Duodenal mucosa (tissue), 2 donors: ENCODE measurements around the gene DDA1.
A peak's percentile ranks its signal among the peaks of the same experiment; 100 is the strongest.

Source experiments
- H3K27ac ChIP-seq: one replicate; pipeline ENCODE4 v1.7.0; 2013; ENCODE audit warnings: low read depth, low read length
- H3K27me3 ChIP-seq, 2 donors: one replicate each; pipeline ENCODE4 v1.7.0; 2013; ENCODE audit warnings: low read length in 2 of 2, control low read depth in 1 of 2; ENCODE audit not compliant: insufficient read depth in 2 of 2, control insufficient read depth in 1 of 2
- H3K36me3 ChIP-seq, 2 donors: one replicate each; pipeline ENCODE4 v1.7.0; 2013; ENCODE audit warnings: low read length in 2 of 2, control low read depth in 1 of 2; ENCODE audit not compliant: insufficient read depth in 2 of 2, control insufficient read depth in 1 of 2
- H3K4me1 ChIP-seq, 2 donors: one replicate each; pipeline ENCODE4 v1.7.0; 2013; ENCODE audit warnings: low read length in 2 of 2, control low read depth in 1 of 2; ENCODE audit not compliant: insufficient read depth in 2 of 2, control insufficient read depth in 1 of 2
- H3K4me3 ChIP-seq, 2 donors: one replicate each; pipeline ENCODE4 v1.7.0; 2013; ENCODE audit warnings: low read length in 2 of 2, low read depth in 1 of 2
- H3K9ac ChIP-seq, 2 donors: one replicate each; pipeline ENCODE4 v1.7.0; 2013; ENCODE audit warnings: low read length in 2 of 2, low read depth in 1 of 2
- H3K9me3 ChIP-seq, 2 donors: one replicate each; pipeline ENCODE4 v1.7.0; 2013; ENCODE audit warnings: low read length in 2 of 2, control low read depth in 1 of 2; ENCODE audit not compliant: control insufficient read depth in 1 of 2

The DDA1 gene

DNA sequence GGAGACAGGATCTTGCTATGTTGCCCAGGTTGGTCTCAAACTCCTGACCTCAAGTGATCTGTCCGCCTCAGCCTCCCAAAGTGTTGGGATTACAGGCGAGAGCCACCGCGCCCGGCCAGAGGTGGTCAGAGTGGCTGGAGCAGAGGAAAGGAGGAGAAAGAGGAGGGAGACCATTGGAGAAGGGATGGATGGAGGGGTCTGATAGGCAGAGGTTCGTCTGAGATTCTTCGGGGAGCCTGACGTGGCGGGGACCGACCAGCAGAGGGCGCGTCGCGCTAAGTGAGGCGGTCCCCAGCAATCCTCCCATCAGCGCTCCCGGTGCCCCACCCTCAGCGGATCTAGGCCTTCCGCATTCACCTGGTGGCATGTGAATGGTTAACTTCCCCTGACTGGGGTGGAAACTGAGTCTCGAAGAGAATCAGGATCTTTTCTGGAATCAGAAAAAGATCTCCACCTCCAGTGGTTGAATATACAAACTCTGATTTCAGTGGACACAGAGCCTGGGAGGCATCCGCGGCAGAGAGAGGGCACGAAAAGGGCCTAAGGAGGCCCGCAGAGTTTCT is 36.8 kb downstream of the DDA1 start:
- Histone ChIP-seq H3K36me3 (peaks cover 0 to 5% of the 10 kb centered on the region in 2 donors), H3K9me3 (no peaks in the 10 kb centered on the region), H3K4me1 (peaks cover 0 to 5% of the 10 kb centered on the region in 2 donors), H3K27me3 (peaks cover 0 to 3% of the 10 kb centered on the region in 2 donors), H3K4me3 (no peak overlapping the region), H3K27ac (no peak overlapping the region), H3K9ac (no peak overlapping the region)

DNA sequence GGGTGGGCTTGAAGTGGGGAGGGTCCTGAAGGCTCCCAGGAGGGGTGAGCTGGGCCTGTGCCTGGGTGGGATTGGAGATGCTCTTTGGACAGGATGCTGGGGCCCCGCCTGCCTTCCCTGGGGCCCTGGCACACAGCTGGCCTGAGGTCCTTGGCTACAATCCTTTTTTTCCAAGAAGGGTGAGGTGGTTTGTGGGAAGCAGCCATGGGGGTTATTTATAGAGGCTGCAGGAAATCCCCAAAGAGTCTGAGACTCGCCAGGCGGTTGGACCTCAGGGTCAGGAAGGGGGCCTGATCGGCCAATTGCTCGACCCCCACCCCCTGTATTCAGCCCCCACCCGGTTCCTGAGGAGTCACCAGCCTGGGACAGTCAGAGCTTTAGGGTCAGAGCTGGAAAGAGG is 38.0 kb downstream of the DDA1 start:
- Histone ChIP-seq H3K9me3 (no peaks in the 10 kb centered on the region), H3K36me3 (no peaks in the 10 kb centered on the region), H3K4me3 (no peak overlapping the region), H3K27ac (no peak overlapping the region), H3K27me3 (peaks cover 0 to 7% of the 10 kb centered on the region in 2 donors), H3K9ac (no peak overlapping the region), H3K4me1 (peaks cover 0 to 5% of the 10 kb centered on the region in 2 donors)

DNA sequence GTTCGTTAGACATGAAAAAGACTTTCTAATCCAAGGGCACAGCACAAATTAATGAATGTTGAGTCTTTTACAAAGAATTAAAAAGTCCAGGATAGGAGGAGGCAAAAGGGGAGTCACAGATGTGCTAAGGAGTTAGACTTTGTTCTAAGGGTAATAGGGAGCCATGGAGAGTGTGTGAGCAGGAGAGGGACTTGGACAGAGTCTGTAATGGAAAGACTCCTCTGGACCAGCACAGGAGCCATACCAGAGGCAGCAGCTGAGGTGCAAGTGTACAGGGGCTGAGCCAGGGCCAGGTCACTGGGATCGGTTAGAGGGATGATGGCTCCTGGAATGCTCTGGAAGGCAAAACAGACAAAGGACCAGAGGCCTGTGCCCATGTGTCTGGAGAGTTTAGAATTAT is 38.5 kb downstream of the DDA1 start:
- Histone ChIP-seq H3K27ac (no peak overlapping the region), H3K9ac (no peak overlapping the region), H3K27me3 (peaks cover 0 to 7% of the 10 kb centered on the region in 2 donors), H3K9me3 (no peaks in the 10 kb centered on the region), H3K4me3 (no peak overlapping the region), H3K36me3 (no peaks in the 10 kb centered on the region), H3K4me1 (peaks cover 0 to 5% of the 10 kb centered on the region in 2 donors)

DNA sequence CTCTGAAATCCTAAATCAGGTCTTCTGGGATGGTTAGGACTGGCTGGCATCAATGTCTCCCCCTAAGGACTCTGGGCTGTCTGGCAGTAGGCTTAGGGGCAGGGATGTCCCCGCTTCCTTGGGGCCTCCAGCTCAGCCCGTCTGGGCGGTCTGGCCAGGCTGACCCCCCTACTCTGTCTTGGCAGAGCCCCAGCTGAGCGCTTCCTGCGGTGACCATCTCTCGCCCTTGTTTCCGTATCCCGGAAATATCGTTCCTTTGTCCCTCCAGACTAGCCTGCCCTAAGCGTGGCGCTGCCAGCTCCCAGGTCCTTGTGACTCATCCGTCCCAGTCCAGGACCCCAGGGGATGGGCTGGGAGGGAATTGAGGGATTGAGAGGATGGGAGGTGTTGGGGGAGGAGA is 39.3 kb downstream of the DDA1 start:
- Histone ChIP-seq H3K9ac (no peak overlapping the region), H3K4me3 (peak overlapping the region in 1 of 2 donors; percentile 10), H3K4me1 (peaks cover 0 to 5% of the 10 kb centered on the region in 2 donors), H3K27ac (no peak overlapping the region), H3K27me3 (peaks cover 0 to 7% of the 10 kb centered on the region in 2 donors), H3K36me3 (no peaks in the 10 kb centered on the region), H3K9me3 (no peaks in the 10 kb centered on the region)

DNA sequence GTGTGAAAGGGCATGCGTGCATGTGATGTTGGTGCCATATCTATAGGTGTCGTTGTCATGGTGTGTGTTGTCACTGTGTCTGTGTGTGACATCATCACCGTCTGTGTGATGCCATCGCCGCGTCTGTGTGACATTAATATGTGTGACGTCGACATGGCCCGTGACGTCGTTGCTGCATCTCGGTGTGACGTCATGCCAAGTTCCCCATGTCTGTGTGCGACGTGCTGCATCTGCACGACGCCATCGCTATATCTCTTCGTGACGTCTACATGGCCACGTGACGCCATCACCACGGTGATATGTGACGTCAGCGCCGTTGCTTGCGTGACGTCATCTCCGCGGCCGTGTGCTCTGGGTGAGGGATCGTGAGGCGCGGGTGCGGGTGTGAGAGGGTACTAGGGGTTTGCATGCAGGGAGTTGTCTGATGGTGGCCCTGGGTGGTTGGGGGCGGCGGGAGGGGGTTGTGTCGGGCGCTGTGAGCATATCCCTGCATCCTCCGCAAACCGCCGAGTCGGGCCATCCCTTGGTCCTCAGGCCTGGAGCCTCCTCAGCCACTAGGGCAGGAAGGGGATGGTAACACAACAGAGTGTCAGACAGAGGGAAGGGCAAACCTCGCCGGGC is 42.6 kb downstream of the DDA1 start:
- H3K36me3 ChIP-seq: no peaks in the 10 kb centered on the region
- H3K27ac ChIP-seq: no peak overlapping the region
- peaks cover 0 to 7% of the 10 kb centered on the region in 2 donors for H3K27me3 ChIP-seq
- H3K4me3 ChIP-seq: no peak overlapping the region
- peaks cover 0 to 5% of the 10 kb centered on the region in 2 donors for H3K4me1 ChIP-seq
- no peaks in the 10 kb centered on the region for H3K9me3 ChIP-seq
- H3K9ac ChIP-seq: no peak overlapping the region

DNA sequence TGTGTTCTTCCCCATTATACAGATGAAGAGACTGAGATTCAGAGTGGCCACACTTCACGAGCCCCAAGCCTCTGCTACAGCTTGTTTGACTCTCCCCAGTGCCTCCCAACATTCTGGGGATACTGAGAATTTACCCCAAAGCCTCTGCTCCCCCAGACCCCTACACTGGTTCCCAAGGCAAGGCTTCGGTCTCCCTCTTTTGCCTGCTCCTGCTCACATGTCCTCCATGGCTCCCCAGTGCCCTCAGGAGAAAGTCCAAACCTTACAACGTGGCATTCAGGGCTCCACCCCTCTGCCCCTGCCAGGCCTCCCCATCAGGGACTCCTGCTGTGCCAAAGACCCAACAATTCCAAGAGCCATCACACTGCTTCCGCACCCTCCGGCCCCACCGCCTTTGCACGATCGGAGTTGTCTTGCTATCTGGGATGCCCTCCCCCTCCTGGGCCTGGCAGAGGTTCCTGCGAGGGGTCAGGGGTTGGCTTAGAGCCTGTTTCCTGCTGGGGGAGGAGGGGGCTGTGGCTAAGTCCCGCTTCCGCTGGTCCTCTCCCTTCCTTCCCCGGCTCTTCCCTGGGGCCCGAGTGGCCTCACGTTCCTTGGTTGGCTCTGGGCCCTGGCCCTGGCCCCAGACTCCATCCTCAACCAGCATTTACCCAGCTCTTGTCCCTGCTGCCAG is 43.4 kb downstream of the DDA1 start:
- Histone ChIP-seq H3K27me3 (peaks cover 0 to 7% of the 10 kb centered on the region in 2 donors), H3K4me1 (peaks cover 0 to 5% of the 10 kb centered on the region in 2 donors), H3K36me3 (no peaks in the 10 kb centered on the region), H3K9ac (no peak overlapping the region), H3K27ac (no peak overlapping the region), H3K4me3 (no peak overlapping the region), H3K9me3 (no peaks in the 10 kb centered on the region)

DNA sequence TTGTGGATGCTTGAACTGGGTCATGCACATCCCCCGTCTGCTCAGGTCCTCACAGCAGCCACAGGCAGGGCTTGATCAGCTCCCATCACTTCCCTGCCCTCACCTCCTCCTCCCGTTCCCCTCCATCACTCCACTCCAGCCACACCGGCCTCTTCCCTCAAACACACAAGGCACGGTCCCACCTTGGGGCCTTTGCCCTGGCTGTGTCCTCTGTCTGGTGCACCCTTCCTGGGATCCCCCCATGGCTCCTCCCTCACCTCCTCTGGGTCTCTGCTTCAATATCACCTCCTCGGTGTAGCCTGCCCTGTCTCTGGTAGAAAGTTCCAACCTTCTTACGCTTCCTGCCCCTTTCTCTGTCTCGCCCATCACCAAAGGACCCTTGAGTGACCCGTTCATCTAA is 44.0 kb downstream of the DDA1 start:
- Histone ChIP-seq H3K27me3 (peaks cover 0 to 7% of the 10 kb centered on the region in 2 donors), H3K4me3 (no peak overlapping the region), H3K27ac (no peak overlapping the region), H3K9ac (no peak overlapping the region), H3K4me1 (peaks cover 0 to 5% of the 10 kb centered on the region in 2 donors), H3K36me3 (no peaks in the 10 kb centered on the region), H3K9me3 (no peaks in the 10 kb centered on the region)

DNA sequence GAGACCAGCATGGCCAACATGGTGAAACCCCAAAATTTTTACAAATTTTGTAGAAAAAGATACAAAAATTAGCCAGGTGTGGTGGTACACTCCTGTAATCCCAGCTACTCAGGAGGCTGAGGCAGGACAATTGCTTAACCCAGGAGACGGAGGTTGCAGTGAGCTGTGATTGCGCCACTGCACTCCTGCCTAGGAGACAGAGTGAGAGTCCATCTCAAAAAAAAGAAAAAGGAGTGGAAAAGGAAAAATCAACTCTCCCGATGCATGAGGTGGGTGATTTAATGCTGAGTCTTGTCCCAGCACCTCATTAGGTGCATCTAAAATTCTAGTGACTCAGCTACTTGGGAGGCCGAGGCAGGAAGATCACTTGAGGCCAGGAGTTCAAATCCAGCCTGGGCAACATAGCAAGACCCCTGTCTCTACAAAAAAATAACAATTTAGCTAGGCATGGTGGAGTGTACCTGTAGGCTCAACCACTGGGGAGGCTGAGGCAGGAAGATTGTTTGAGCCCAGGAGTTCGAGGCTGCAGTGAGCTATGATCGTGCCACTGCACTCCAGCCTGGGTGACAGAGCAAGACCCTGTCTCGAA is 47.8 kb downstream of the DDA1 start:
- H3K27ac ChIP-seq: no peak overlapping the region
- H3K9me3 ChIP-seq: no peaks in the 10 kb centered on the region
- H3K4me1 ChIP-seq: no peaks in the 10 kb centered on the region
- no peaks in the 10 kb centered on the region for H3K36me3 ChIP-seq
- no peaks in the 10 kb centered on the region for H3K27me3 ChIP-seq
- no peak overlapping the region for H3K4me3 ChIP-seq
- H3K9ac ChIP-seq: no peak overlapping the region

DNA sequence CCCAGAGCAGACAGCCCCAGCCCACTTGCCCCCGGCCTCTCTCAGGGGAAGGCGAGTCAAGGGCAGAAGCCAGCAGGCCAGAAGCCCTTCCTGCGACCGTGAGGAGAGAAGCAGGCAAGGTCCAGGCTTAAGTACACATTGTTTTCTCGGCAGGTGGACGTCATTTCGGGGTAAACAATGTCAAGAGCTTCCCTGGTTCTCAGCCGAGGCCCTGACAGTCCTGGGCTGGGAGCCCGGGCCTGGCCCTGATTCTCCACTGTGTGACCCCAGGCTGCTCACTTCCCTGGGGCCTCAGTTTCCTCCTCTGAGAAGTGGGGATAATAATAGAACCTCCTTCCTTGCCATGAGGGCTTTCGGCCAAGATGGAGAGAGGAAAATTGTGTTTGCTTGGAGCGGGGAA is 48.4 kb downstream of the DDA1 start:
- Histone ChIP-seq H3K9ac (no peak overlapping the region), H3K27me3 (no peaks in the 10 kb centered on the region), H3K27ac (no peak overlapping the region), H3K4me1 (no peaks in the 10 kb centered on the region), H3K36me3 (no peaks in the 10 kb centered on the region), H3K4me3 (no peak overlapping the region), H3K9me3 (no peaks in the 10 kb centered on the region)

DNA sequence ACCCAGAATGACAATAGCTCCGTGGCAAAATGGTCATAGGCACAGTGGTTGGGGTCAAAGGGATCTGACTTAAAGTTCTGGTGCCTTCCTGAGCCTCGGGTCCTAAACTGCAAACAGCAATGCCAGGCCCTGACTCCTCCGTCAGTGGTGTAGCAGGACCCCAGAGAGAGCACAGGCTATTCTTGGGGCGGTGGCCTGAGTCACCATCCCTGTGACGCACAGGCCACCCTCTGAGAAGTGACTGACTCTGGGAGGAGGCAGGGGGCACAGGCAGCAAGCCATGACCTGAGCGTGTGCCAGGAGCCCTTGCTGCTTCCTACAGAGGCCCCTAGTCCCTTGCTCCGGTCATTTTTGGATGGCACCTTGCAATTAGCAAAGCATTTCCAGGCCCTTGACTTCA is 49.0 kb downstream of the DDA1 start:
- no peak overlapping the region for H3K9ac ChIP-seq

More for the DNA sequence above, 49.0 kb downstream of the DDA1 start:
- Histone ChIP-seq H3K4me1 (no peaks in the 10 kb centered on the region), H3K36me3 (no peaks in the 10 kb centered on the region), H3K27me3 (no peaks in the 10 kb centered on the region), H3K4me3 (no peak overlapping the region), H3K27ac (no peak overlapping the region), H3K9me3 (no peaks in the 10 kb centered on the region)
